Measurements from ENCODE around the gene KPNA1. TPM values are rescaled to one million over a fixed set of nuclear protein-coding genes. Genes with fewer than 3 reads are reported as not detected.

KPNA1 gene
- polyA plus RNA-seq, 3 donors = 18.0 to 41.2 (median 38.5) TPM

DNA sequence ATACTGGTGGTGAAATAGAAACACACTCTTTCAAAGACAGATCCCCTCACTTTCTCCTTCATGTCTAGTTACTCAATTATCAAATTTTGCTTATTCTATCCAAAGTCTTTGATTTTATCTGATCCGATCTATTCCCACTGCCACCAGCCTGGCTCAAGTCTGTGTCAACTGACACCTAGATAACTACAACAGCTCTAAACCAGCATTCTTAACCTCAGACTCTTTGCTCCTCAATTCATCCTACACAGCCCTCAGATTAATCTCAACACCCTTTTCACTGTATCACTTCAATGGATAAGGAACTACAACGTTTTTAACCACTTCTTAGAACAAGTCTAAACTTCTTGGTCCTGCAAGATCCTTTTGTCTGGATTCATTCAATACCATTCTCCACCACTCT lies 9.1 kb downstream of the KPNA1 start:
- no peaks in the 10 kb centered on the region for H3K27me3 Mint-ChIP-seq (ENCODE audit: low read depth in 3 of 3)
- peak overlapping the region in 1 of 7 donors; percentile 21 for H3K27ac Mint-ChIP-seq
- H3K4me1 ChIP-seq (ENCODE audit: control insufficient read depth in 1 of 2, insufficient read depth in 2 of 2, low read length in 2 of 2) = peaks cover 18 to 33% of the 10 kb centered on the region in 2 donors
- peaks cover 0 to 4% (median 4%) of the 10 kb centered on the region in 7 donors for H3K9me3 Mint-ChIP-seq
- no peaks in the 10 kb centered on the region for H3K36me3 ChIP-seq (replicated peaks in 1 of 2; ENCODE audit: control insufficient read depth in 1 of 2, insufficient read depth in 2 of 2, low read length in 2 of 2)
- TF ChIP-seq, protein P1, sequence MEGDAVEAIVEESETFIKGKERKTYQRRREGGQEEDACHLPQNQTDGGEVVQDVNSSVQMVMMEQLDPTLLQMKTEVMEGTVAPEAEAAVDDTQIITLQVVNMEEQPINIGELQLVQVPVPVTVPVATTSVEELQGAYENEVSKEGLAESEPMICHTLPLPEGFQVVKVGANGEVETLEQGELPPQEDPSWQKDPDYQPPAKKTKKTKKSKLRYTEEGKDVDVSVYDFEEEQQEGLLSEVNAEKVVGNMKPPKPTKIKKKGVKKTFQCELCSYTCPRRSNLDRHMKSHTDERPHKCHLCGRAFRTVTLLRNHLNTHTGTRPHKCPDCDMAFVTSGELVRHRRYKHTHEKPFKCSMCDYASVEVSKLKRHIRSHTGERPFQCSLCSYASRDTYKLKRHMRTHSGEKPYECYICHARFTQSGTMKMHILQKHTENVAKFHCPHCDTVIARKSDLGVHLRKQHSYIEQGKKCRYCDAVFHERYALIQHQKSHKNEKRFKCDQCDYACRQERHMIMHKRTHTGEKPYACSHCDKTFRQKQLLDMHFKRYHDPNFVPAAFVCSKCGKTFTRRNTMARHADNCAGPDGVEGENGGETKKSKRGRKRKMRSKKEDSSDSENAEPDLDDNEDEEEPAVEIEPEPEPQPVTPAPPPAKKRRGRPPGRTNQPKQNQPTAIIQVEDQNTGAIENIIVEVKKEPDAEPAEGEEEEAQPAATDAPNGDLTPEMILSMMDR (IDR thresholded peaks at IDR 0.05) = no peak
- H3K9ac ChIP-seq (ENCODE audit: insufficient read depth, low read length, poor library complexity, severe bottlenecking) = no peak overlapping the region
- intact Hi-C loops (cut with micrococcal nuclease) = no loop called here
- H3K27ac ChIP-seq (ENCODE audit: low read depth in 1 of 2, low read length in 2 of 2) = no peak overlapping the region
- H4K20me1 ChIP-seq (ENCODE audit: insufficient read depth, low read length) = peaks cover 96% of the 10 kb centered on the region
- no peak overlapping the region for H2AFZ ChIP-seq (ENCODE audit: insufficient read depth, low read depth, low read length, poor library complexity, severe bottlenecking)
- WGBS (ENCODE audit: insufficient coverage) = 88% methylated on average over 1 of the region's 2 CpGs
- H3K36me3 Mint-ChIP-seq = peaks cover 0 to 18% of the 10 kb centered on the region in 2 donors
- H3K9me3 ChIP-seq (replicated peaks in 1 of 2; ENCODE audit: control insufficient read depth in 1 of 2, insufficient read depth in 1 of 2, low read length in 2 of 2) = no peaks in the 10 kb centered on the region
- no peaks in the 10 kb centered on the region for H3K27me3 ChIP-seq (ENCODE audit: control insufficient read depth in 2 of 2, insufficient read depth in 2 of 2, low read length in 2 of 2)
- peaks cover 59% of the 10 kb centered on the region for H3K4me1 Mint-ChIP-seq
- H3K4me2 ChIP-seq (replicated peaks; ENCODE audit: extremely low read depth, low read length, poor library complexity, severe bottlenecking) = no peak overlapping the region
- H3K79me2 ChIP-seq (ENCODE audit: insufficient read depth, low read length) = peaks cover 98% of the 10 kb centered on the region
- no peak for DNase-seq
- no peak overlapping the region for H3K4me3 ChIP-seq (replicated peaks in 1 of 3; ENCODE audit: low read depth in 2 of 3, low read length in 3 of 3)
- no peak overlapping the region for H3K4me3 Mint-ChIP-seq

DNA sequence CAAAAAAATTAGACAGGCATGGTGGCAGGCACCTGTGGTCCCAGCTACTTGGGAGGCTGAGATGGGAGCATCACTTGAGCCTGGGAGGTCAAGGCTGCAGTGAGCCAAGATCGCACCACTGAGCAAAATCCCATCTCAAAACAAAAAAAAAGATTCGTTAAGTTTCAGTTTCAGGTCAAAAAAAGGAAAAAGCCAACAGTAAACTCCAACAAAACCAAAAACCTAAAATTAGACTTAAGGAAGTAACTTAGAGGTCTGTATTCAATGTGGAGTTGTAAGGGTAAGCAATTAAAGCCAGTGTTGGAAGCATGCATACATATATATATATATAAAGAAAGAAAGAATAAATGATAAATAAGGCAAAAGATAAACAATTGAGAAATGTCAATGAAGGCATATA lies 11.8 kb downstream of the KPNA1 start:
- peak overlapping the region; percentile 58 for H3K4me2 ChIP-seq (replicated peaks; ENCODE audit: extremely low read depth, low read length, poor library complexity, severe bottlenecking)
- H3K27ac Mint-ChIP-seq = peak overlapping the region; percentile 79 to 92 (median 82)
- peaks cover 69% of the 10 kb centered on the region for H3K4me1 Mint-ChIP-seq
- no peak overlapping the region for H2AFZ ChIP-seq (ENCODE audit: insufficient read depth, low read depth, low read length, poor library complexity, severe bottlenecking)
- H3K79me2 ChIP-seq (ENCODE audit: insufficient read depth, low read length) = peaks cover 98% of the 10 kb centered on the region
- H3K27ac ChIP-seq (ENCODE audit: low read depth in 1 of 2, low read length in 2 of 2) = peak overlapping the region; percentile 66 to 78
- peak overlapping the region; percentile 69 to 84 for H3K4me3 Mint-ChIP-seq
- H3K4me3 ChIP-seq (replicated peaks in 1 of 3; ENCODE audit: low read depth in 2 of 3, low read length in 3 of 3) = peak overlapping the region in 2 of 3 experiments; percentile 33 to 57
- intact Hi-C loops (cut with micrococcal nuclease) = no loop called here
- no CpG with 5 or more reads among the region's 2 CpGs for WGBS (ENCODE audit: insufficient coverage)
- H3K36me3 Mint-ChIP-seq = peaks cover 5 to 9% of the 10 kb centered on the region in 2 donors
- TF ChIP-seq, protein P1 (IDR thresholded peaks at IDR 0.05) = no peak
- H3K9me3 Mint-ChIP-seq = no peaks in the 10 kb centered on the region
- no peaks in the 10 kb centered on the region for H3K27me3 Mint-ChIP-seq (ENCODE audit: low read depth in 3 of 3)
- H3K9me3 ChIP-seq (replicated peaks in 1 of 2; ENCODE audit: control insufficient read depth in 1 of 2, insufficient read depth in 1 of 2, low read length in 2 of 2) = no peaks in the 10 kb centered on the region
- H3K9ac ChIP-seq (ENCODE audit: insufficient read depth, low read length, poor library complexity, severe bottlenecking) = no peak overlapping the region
- H3K27me3 ChIP-seq (ENCODE audit: control insufficient read depth in 2 of 2, insufficient read depth in 2 of 2, low read length in 2 of 2) = no peaks in the 10 kb centered on the region
- peaks cover 22 to 54% of the 10 kb centered on the region in 2 donors for H3K4me1 ChIP-seq (ENCODE audit: control insufficient read depth in 1 of 2, insufficient read depth in 2 of 2, low read length in 2 of 2)
- no peaks in the 10 kb centered on the region for H3K36me3 ChIP-seq (replicated peaks in 1 of 2; ENCODE audit: control insufficient read depth in 1 of 2, insufficient read depth in 2 of 2, low read length in 2 of 2)
- peaks cover 68% of the 10 kb centered on the region for H4K20me1 ChIP-seq (ENCODE audit: insufficient read depth, low read length)
- DNase-seq = no peak
